Stimulated activated memory B cell treated with anti-CD40 and anti-IgM and Interleukin-4, amounts not matched to agents 10 μg/mL and 1 μg/mL and 100 μg/mL, for 72 hours (primary cell): ENCODE data around the gene EPHB3.

Source experiments
- ATAC-seq: fragments of 150-1000 bp; cut with Tn5 transposase; 2 replicates; pipeline ENCODE4 v1.10.0; 2021
- H3K27ac Mint-ChIP-seq: one replicate; pipeline ENCODE4 v1.8.0; 2022; ENCODE audit warnings: mild to moderate bottlenecking, mixed read lengths
- H3K27me3 Mint-ChIP-seq: one replicate; pipeline ENCODE4 v1.8.0; 2022; ENCODE audit warnings: mixed read lengths
- H3K36me3 Mint-ChIP-seq: one replicate; pipeline ENCODE4 v1.8.0; 2022; ENCODE audit warnings: mixed read lengths
- H3K4me1 Mint-ChIP-seq: one replicate; pipeline ENCODE4 v1.8.0; 2022; ENCODE audit warnings: mixed read lengths
- H3K4me3 Mint-ChIP-seq: one replicate; pipeline ENCODE4 v1.8.0; 2022; ENCODE audit warnings: mild to moderate bottlenecking, moderate library complexity, mixed read lengths
- H3K9me3 Mint-ChIP-seq: one replicate; pipeline ENCODE4 v1.8.0; 2022; ENCODE audit warnings: mixed read lengths

EPHB3 gene

DNA sequence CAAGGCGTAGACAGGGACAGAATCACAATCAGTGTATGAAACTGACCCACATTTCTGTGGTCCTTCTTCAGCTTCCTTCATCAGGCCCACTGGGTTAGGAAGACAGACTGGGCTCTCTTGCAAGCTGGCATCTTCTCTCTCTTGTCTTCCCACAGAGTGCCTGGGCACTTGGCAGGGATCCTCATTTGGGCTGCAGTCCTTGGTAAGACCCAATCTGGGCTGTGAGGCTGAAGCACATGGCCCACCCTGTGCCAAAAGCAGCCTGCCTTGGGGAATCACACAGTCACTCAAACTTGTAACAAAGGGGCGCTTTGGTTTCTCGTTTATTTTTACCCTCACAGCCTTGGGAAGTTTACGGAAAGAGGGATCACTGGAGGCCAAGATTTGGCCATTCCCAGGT, 8.2 kb upstream of the EPHB3 start:
- Mint-ChIP-seq H3K27me3 (peaks cover 82% of the 10 kb centered on the region), H3K4me3 (no peak overlapping the region), H3K4me1 (no peaks in the 10 kb centered on the region), H3K27ac (no peak overlapping the region), H3K36me3 (no peaks in the 10 kb centered on the region), H3K9me3 (no peaks in the 10 kb centered on the region)
- ATAC-seq = no peak

DNA sequence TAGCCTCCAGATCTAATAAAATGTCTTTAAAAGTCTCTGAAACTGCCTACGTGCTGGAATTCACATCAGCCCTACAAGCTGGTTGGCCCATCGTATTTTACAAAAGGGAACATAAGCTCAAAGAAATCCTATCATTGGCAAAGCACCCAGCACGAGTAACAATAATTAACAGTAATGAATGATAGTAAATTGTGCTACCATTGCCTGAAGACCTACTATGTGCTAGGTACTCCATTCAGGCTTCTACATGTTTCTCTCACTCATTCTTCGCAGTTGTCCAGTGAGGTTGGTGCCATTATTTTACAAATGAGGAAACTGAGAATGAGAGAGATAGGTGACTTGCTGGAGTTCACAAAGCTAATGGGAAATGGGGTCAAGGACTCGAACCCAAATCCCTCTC, 7.1 kb upstream of the EPHB3 start:
- H3K27me3 Mint-ChIP-seq = peaks cover 88% of the 10 kb centered on the region
- no peak overlapping the region for H3K27ac Mint-ChIP-seq

DNA sequence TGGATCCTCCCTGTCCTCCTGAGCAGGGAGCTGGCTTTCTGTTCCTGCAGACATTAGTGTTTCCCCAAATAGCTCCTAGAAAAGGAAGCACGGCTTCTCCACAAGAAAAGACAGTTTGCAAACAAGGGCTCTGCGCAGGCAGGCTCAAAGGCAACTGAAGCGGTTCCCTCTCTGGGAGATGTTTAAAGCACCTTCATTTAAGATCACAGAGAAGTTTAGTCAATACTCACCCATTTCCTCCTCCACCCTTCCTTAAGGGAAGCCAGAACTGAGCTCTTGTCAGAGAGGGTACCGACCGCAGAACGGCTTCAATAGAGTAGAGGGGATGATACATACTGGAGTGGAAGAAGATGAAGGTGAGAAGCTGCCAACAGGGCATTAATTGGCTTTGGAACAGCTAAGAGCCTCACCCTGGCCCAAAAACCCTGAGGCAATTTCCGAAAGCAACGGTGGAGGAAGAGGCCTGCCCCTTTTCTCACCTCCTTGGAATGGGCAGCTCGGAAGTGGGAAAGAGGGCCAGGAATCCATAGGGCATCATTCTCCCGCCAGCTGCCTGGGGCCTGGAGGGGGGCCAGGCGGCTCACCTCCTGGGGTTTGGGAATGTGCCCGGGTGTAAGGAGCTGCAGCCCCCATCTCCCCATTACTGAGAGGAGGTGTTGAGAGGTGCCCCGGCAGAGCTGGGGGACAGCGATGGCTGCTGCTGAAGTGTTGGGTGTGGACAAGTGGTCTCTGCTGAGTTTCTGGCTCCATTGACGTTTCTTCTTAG, 4.8 kb upstream of the EPHB3 start:
- Mint-ChIP-seq H3K4me1 (peaks cover 15% of the 10 kb centered on the region), H3K4me3 (no peak overlapping the region), H3K27ac (no peak overlapping the region), H3K9me3 (no peaks in the 10 kb centered on the region), H3K27me3 (peaks cover 90% of the 10 kb centered on the region), H3K36me3 (no peaks in the 10 kb centered on the region)
- no peak for ATAC-seq

More for the DNA sequence above, 7.1 kb upstream of the EPHB3 start:
- no peak overlapping the region for H3K4me3 Mint-ChIP-seq
- H3K36me3 Mint-ChIP-seq = no peaks in the 10 kb centered on the region
- H3K4me1 Mint-ChIP-seq = no peaks in the 10 kb centered on the region
- no peak for ATAC-seq
- H3K9me3 Mint-ChIP-seq = no peaks in the 10 kb centered on the region

DNA sequence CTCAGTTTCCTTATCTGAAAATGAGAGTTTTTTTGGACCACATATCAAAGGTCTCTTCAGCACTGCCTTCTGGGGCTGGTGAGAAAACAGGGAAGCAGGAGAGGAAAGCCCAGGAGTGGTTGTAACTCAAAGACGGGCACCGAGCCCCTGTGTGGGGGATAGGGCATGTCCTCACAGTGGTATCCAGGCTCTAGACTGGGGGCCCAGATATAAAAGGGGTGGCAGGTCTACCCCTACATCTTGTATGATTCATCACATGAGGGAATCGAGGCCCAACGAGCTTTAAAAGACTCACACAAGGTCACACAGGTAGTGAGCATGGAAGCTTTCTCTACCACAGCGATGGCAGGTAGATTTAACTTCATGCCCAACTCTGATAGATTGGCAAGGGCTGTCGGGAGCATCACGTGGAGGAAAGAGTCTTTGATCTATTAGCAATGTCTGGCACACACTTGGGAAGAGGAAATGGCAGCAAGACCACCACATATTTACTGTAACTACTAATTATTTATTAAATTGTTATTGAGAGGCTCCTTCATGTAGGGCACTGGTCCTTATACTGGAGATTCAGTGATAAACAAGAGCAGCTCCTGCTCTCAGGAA, 4.1 kb upstream of the EPHB3 start:
- no peaks in the 10 kb centered on the region for H3K9me3 Mint-ChIP-seq
- peaks cover 15% of the 10 kb centered on the region for H3K4me1 Mint-ChIP-seq
- peaks cover 85% of the 10 kb centered on the region for H3K27me3 Mint-ChIP-seq
- no peak overlapping the region for H3K4me3 Mint-ChIP-seq
- no peak overlapping the region for H3K27ac Mint-ChIP-seq
- no peaks in the 10 kb centered on the region for H3K36me3 Mint-ChIP-seq
- no peak for ATAC-seq

DNA sequence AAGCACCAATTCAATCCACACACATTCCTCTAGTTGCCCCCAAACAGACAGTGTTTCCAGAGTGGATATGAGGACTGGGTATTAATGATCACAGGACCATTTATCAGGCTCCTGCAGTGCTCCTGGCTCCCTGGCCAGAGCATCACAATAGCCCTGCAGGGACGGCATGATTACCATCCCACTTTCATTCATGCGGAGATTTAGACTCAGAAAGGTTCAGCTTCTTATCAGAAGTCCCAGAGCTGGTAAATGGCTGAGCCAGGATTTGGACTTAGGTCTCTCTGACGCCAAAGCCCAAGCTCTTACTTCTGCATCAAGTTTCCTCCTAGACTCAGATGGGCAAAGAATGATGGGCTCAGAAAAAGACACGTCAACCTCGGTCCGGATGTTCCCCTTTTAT, 2.9 kb upstream of the EPHB3 start:
- Mint-ChIP-seq H3K27ac (no peak overlapping the region), H3K27me3 (peaks cover 80% of the 10 kb centered on the region), H3K4me3 (no peak overlapping the region), H3K36me3 (no peaks in the 10 kb centered on the region), H3K4me1 (peaks cover 15% of the 10 kb centered on the region), H3K9me3 (no peaks in the 10 kb centered on the region)
- ATAC-seq = no peak

DNA sequence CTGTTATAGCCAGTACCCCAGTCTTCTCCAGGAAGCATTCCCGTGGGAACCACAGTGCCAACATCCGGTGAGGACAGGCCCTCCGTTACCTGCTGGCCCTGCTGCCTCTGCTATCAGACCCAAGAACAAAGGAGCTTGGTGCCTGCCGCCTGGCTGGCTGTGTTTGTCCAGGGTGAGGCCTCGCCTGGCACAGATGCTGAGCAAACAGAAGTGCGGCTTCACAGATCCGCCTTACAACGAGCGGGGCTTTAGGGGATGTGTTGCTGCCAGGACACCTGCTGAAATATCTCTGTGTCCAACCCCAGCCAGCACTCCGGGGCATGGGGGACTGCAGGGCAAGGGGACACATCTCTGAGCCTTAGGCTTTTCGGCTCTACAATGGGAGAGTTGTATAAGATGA, 2.2 kb upstream of the EPHB3 start:
- no peak for ATAC-seq
- Mint-ChIP-seq H3K4me1 (peaks cover 15% of the 10 kb centered on the region), H3K36me3 (no peaks in the 10 kb centered on the region), H3K27ac (no peak overlapping the region), H3K9me3 (no peaks in the 10 kb centered on the region), H3K27me3 (peaks cover 81% of the 10 kb centered on the region), H3K4me3 (no peak overlapping the region)

DNA sequence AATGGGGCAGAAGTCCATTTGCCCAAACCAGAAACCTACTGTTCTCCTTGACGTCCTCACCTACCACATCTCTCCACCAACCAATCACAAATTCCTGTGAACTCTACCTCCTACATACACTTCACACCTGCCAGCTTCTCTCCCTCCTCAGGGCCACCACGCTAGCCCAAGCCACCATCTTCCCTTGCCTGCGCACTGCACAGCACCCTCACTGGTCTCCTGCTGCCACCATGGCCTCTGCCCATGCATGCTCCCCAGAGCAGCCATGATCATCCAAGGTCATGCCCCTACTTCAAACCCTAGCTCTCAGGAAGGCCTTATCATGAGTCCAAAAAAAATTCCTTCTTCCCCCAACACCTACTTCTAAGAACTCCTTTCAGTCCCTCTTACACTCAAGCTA, 1.1 kb upstream of the EPHB3 start:
- no peak for ATAC-seq
- Mint-ChIP-seq H3K36me3 (no peaks in the 10 kb centered on the region), H3K4me3 (peak overlapping the region; percentile 53), H3K27me3 (peaks cover 79% of the 10 kb centered on the region), H3K4me1 (peaks cover 15% of the 10 kb centered on the region), H3K9me3 (no peaks in the 10 kb centered on the region), H3K27ac (no peak overlapping the region)

DNA sequence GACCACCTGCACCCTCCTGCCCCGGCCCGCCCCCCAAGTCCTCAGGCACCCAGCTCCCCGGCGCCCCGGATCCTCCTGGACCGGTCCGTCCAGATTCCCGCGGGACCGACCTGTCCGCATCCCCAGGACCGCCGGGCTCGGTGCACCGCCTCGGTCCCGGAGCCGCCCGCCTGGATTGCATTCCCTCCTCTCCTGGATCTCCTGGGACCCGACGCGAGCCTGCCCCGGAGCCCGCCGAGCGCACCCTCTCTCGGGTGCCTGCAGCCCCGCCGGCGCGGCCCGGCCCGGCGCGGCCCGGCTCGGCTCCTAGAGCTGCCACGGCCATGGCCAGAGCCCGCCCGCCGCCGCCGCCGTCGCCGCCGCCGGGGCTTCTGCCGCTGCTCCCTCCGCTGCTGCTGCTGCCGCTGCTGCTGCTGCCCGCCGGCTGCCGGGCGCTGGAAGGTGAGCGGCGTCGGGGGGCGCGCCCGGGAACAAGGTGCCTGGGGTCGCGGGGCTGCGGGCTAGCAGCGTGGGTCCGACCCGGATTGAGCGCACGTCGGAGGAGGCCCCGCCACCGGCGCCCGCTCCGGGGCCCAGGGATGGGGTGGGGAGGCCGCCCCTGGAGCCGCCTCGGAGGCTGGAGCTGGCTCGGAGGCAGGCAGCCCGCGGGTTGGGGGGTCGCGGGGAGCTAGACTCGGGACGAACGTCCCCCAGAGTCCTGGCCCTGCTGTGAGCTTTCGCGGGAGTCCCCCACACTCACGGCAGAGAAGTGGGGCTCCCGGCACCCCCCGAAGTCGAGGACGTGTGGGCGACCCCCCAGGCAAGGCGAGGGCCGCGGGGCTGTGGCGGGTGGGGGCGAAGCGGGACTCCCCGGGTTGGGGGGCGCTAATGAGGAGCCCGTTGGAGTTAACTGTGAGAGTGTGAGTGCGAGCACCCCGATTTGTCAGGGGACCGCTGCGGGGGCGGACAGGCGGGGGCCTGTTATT, 610 bp downstream of the EPHB3 start:
- H3K27me3 Mint-ChIP-seq = peaks cover 63% of the 10 kb centered on the region
- H3K27ac Mint-ChIP-seq = no peak overlapping the region
- H3K36me3 Mint-ChIP-seq = no peaks in the 10 kb centered on the region
- H3K9me3 Mint-ChIP-seq = no peaks in the 10 kb centered on the region
- peak; percentile 1 for ATAC-seq
- peaks cover 15% of the 10 kb centered on the region for H3K4me1 Mint-ChIP-seq
- H3K4me3 Mint-ChIP-seq = peak overlapping the region; percentile 53

DNA sequence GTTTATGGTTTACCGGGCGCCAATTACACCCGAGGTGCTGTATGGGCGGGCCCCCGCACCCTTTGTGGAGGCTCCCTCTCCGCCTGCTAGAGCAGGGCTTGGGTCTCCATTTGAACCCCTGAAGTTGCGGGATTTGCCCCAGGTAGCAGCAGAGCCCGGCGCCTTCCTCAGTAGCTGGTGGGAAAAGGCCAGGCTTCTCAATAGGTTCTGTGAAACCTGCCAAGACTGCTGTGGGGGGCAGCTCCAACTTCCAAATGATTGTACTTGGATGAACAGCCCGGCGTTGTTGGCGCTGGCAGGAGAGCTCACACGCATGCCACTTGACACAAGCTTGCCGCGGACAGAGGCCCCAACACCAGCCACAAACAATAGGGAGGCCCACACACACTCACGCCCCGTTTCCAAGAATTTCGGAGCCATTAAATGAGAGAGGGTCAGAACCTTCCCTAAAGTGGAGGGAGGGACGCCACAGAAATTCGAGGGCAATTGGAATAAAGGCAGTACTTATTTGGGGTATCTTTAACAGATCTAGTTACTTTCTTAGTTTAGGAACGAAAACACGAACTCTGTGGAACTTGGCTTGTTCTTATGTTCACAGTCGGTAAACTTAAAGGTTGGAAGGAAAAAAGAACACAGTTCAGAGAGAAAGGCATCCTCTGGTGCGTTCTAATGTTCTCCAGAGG, 1.4 kb downstream of the EPHB3 start:
- Mint-ChIP-seq H3K4me1 (peaks cover 15% of the 10 kb centered on the region), H3K27me3 (peaks cover 61% of the 10 kb centered on the region), H3K4me3 (no peak overlapping the region), H3K27ac (no peak overlapping the region), H3K9me3 (no peaks in the 10 kb centered on the region), H3K36me3 (no peaks in the 10 kb centered on the region)
- no peak for ATAC-seq

DNA sequence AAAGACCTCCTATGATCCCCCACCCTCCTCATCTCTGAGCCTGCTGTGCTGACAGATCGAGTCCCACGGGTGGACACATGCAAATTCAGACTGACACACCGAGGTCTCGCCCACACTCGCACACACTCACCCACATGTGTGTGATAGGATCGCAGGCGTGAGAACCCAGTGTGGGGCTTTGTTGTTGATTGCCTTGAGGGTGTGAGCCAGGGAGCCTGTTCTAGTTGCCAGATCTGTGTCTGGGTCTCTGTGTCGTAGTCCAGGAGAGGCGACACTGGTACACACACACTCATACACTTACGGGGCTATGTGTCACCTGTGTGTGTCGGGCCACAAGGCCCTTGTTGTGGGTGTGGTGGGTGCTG, 2.0 kb downstream of the EPHB3 start:
- Mint-ChIP-seq H3K36me3 (no peaks in the 10 kb centered on the region), H3K9me3 (no peaks in the 10 kb centered on the region), H3K27me3 (peaks cover 61% of the 10 kb centered on the region), H3K27ac (no peak overlapping the region), H3K4me3 (no peak overlapping the region), H3K4me1 (peaks cover 15% of the 10 kb centered on the region)
- ATAC-seq = no peak

DNA sequence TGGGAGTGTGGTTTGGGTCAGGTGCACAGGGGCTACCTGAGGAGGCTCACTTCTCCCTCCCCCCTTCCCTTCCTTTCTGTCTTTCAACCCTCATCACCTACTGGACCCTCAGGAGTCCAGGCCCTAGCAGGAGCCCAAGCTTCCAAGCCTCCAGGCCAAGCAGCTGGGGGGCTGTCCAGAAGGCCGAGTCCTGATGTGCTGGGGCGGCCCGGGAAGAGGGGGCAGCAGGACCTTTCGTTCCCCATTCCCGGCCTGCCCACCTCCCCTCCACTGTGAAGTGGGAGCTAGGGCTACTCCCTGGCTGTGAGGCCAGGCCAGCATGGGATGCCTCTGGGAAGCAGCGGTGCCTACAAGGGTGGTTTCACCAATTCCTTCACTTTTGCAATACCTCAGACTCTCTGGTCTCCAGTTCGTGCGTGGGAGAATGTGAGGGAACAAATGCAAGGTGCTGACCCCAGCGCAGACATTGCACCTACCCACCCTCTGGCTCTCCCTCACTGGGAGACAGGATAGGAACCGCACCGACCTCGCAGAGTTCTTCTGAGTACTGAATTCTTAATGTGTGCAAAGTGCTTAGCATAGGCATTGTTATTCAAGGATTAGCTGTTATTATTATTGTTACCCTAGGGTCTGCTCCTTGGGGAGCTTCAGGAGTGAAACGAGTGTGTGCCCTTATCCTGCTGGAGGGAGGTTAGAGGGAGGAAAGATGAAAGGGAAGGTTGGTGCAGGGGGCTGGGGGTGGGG, 2.5 kb downstream of the EPHB3 start:
- no peak for ATAC-seq
- no peaks in the 10 kb centered on the region for H3K9me3 Mint-ChIP-seq
- no peak overlapping the region for H3K27ac Mint-ChIP-seq
- H3K4me3 Mint-ChIP-seq = no peak overlapping the region
- no peaks in the 10 kb centered on the region for H3K36me3 Mint-ChIP-seq
- H3K27me3 Mint-ChIP-seq = peaks cover 56% of the 10 kb centered on the region
- H3K4me1 Mint-ChIP-seq = peaks cover 15% of the 10 kb centered on the region

DNA sequence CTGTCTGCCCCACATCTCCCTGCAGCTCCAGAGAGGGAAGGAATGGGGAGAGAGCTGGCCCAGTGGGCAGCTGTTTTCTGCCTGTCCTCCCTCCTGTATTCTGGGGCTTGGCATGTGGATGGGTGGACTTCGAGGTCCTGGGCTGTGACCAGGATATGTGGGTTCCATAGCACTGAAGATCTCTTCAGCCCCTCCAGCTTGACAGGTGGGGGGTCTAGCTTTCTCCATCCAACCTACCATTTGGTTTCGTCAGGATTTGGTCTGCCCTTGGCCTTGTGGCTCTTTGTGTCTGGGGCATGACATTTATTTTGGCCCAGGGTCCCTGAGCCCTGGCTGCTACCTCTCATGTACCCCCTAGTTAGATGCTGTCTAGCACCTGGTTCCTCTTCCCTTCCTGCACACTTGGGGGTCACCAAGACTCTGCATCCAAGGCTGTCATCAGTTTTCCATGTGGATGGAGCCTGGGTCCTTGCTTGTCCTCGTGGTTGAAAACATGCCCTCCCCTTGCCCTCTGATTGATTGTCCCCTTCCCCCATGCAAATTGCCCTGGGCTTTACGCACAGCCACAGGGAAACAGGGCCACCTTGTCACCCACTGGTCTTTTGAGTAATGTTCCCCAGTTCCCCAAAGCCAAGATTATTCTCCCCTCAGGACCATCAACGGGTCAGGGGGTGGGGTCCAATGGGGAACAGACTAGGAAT, 3.2 kb downstream of the EPHB3 start:
- Mint-ChIP-seq H3K4me3 (no peak overlapping the region), H3K36me3 (no peaks in the 10 kb centered on the region), H3K9me3 (no peaks in the 10 kb centered on the region), H3K27ac (no peak overlapping the region), H3K27me3 (peaks cover 56% of the 10 kb centered on the region), H3K4me1 (peaks cover 19% of the 10 kb centered on the region)
- ATAC-seq = no peak

DNA sequence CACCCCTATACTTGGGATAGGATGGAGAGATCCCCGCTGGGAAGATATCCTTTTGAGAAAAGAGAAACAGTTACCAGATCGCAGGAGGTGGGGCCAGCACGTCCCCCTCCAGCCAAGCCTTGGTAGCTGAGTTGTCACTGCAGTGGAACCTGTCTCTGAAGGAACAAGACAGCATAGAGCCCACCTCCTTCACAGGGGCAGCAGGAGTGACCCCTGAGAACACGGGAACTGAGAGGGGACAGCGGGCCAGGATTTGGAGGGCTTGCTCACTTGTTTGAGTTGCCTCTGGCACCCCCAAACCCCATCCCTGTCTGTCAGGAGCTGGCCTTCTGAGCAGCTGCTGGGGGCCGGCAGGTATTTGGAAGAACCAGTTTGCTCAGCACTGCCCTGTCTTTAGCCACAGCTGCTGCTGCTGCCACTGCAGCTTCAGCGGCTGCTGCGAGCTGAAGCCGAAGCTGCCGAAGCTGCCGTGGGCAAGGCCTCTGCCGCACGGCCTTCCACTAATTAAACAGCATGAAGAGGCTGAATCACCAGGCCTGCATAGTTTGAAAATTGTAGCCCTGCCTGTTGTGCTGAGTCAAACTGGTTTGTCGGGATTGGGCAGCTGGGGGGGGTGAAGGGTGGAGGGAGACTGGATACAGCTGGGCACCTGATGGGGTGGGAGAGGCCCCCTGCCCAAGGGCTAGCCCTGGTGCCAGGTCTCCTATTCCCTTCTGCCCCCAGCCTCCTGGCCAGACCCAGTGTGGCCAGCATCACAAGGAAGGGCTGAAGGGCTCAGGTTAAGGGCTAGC, 4.0 kb downstream of the EPHB3 start:
- Mint-ChIP-seq H3K4me1 (peaks cover 15% of the 10 kb centered on the region), H3K9me3 (no peaks in the 10 kb centered on the region), H3K36me3 (no peaks in the 10 kb centered on the region), H3K4me3 (no peak overlapping the region), H3K27me3 (peaks cover 59% of the 10 kb centered on the region), H3K27ac (no peak overlapping the region)
- no peak for ATAC-seq
